ENCODE measurements around the gene PEAR1.

Gene PEAR1, protein sequence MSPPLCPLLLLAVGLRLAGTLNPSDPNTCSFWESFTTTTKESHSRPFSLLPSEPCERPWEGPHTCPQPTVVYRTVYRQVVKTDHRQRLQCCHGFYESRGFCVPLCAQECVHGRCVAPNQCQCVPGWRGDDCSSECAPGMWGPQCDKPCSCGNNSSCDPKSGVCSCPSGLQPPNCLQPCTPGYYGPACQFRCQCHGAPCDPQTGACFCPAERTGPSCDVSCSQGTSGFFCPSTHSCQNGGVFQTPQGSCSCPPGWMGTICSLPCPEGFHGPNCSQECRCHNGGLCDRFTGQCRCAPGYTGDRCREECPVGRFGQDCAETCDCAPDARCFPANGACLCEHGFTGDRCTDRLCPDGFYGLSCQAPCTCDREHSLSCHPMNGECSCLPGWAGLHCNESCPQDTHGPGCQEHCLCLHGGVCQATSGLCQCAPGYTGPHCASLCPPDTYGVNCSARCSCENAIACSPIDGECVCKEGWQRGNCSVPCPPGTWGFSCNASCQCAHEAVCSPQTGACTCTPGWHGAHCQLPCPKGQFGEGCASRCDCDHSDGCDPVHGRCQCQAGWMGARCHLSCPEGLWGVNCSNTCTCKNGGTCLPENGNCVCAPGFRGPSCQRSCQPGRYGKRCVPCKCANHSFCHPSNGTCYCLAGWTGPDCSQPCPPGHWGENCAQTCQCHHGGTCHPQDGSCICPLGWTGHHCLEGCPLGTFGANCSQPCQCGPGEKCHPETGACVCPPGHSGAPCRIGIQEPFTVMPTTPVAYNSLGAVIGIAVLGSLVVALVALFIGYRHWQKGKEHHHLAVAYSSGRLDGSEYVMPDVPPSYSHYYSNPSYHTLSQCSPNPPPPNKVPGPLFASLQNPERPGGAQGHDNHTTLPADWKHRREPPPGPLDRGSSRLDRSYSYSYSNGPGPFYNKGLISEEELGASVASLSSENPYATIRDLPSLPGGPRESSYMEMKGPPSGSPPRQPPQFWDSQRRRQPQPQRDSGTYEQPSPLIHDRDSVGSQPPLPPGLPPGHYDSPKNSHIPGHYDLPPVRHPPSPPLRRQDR

DNA sequence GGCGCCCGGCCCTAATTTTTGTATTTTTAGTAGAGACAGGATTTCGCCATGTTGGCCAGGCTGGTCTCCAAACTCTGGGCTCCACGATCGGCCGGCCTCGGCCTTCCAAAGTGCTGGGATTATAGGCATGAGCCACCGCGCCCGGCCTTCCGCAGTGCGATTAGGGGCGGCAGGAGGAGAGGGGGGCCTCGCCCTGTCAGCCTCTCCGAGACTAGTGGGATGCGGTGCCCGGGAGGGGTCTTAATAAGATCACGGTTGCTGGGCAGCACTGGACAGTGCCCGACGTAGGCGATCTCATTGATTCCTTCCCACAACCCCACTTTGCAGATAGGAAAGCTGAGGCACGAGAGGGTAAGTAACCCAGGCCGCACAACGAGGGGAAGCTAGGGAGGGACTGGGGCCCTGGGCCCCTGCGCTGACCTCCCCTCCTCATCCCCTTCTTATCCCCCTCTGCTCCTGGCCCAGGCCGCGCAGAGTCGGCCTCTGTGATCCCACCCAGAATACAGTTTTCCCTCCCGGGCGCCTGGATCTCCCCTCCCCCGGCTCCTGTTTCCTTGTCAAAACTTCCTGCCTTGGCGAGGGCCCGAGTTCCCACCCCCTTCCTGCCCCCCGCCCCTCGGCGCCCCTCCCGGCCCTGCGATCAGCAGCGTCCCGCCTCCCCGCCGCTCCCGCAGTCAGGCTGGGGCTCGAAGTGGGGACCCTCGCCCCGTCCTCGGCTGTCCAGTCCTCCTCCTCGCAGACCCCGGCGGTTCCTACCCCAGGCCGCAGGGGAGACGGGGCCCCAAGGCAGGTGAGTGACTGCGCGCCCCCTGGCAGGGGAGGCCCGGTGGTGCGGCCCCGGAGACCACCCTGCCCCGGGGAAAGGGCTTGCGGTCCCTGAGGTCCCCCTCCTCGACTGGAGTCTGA lies at the start of gene PEAR1:
PEAR1 (plus strand) TSS at position 671 of the 906 bp plus-strand sequence. CDS start 10,209 bp downstream, outside the sequence.
- DNase-seq (ENCODE audit: low spot score): peak; percentile 45

DNA sequence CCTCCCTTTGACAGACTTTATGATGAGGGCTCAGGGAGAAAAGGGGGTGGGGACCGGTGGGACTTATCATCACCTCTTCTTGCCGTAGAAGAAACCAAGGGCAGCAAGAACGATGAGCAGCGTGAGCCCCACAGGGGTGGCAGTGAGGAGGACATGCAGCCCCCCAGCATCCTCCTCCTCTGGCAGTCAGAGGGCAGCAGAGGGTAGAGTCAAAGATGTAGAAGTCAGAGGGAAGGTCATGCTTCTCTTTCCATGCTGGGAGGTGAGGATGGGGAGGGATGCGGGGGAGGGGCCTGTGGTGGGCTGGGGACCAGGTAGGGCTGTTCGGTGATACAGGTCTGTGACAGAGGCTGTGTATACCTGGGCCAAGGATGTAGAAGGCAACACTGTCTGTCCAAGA lies 49.4 kb upstream of the PEAR1 start:
- DNase-seq (ENCODE audit: low spot score): no peak

DNA sequence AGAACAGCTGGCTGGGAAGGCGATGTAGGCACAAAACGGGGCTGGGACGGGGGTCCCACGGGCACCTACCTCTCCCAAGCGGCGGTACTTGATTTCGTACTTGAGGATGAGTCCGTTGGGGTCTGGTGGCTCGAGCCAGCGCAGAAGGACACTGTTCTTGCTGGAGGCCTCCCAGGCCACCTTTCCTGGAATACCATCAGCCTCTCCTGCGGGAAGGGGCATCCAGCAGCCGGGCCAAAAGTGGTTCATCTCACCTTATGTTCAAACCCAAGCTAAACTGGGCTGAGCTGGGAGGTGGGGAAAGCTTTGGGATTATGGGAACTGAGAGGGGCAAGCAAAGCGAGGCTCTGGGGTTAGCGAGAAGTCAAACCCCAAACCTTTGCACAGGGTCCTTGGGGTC lies 48.9 kb upstream of the PEAR1 start:
- DNase-seq (ENCODE audit: low spot score): no peak

DNA sequence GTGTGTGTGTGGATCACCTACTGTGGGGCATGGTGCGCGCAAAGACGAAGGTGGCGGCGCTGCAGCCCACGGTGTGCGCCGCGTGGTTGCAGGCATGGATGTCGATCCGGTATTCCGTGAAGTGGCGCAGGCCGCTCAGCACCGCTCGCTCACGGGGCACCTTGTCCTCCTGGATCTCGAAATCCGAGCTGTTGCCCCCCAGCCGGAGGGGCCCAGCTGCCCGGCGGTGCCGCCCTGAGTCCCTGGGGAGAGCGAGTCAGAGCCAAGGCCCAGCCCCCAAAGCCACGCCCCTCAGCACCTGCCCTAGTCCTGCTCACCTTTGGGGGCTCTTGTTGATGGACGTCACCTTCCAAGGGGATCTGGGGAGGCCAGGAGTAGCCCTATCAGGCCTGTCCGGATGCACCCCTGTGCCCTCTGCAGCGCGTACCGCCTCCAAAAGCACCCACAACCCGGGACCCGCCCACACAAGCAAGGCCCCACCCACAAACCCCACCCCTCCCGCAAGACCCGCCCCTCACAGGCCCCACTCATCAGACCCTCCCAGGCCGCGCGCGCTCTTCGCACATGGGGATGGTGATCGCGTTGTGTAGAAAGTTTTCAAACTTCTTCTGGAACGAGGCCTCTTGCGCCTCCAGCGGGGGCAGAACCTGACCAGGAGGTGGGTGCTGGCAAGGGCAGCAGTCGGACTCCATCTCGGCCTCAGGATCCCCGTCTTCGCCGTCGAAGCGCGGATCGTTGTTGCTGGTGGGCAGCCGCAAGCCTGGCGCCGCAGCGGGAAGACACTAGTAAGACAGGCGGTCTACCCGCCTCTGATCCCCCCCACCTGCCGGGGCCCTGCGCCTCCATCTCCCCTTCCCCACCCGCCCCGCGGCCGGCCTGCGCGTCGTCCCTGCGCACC lies 48.2 kb upstream of the PEAR1 start:
- DNase-seq (ENCODE audit: low spot score): no peak

DNA sequence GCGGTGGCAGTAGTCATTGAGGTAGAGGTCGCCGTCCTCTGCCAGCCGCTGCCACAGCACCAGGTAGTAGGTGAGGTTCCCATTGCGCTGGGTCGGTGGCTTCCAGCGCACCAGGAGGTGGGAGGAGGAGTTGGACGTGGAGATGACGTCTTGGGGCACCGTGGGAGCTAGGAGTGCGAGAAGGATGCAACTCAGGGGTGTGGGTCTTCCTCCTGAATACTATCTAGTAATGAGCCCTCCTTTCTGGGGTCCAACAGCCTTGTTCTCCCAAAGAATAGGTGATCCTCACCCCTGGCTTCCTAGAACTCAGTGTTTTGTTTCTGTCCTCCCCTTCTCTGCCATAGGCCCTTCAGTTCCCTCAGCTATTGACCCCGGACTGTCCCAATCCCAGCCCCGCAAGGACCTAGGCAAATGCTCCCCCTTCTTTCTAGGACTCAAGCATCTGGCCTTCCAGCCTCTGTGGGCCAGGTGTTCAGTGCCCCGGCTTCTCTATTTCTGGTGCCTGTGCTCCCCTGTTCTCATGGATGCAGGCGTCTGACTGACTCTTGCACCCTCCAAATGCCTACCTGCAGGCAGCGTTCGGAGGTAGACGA lies 47.5 kb upstream of the PEAR1 start:
- DNase-seq (ENCODE audit: low spot score): no peak

DNA sequence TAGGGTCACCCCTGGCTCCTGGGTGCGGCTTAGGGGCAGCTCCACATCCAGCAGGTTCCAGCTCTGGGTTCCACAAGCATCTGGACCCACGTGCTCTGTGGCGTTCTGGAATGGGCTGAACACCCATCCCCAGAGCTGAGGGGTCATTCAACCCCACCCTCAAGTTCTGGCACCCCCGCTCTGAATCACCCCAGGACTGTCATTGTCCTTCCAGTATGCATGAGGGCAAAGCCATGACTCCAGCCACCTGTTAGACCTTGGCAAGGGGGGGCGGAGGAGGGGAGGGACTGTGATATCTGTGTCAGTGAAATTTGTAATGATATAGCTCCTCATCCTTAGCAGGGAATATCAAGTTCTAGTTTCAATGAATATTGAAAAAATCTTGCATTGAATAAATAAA lies 46.9 kb upstream of the PEAR1 start:
- no peak for DNase-seq (ENCODE audit: low spot score)

DNA sequence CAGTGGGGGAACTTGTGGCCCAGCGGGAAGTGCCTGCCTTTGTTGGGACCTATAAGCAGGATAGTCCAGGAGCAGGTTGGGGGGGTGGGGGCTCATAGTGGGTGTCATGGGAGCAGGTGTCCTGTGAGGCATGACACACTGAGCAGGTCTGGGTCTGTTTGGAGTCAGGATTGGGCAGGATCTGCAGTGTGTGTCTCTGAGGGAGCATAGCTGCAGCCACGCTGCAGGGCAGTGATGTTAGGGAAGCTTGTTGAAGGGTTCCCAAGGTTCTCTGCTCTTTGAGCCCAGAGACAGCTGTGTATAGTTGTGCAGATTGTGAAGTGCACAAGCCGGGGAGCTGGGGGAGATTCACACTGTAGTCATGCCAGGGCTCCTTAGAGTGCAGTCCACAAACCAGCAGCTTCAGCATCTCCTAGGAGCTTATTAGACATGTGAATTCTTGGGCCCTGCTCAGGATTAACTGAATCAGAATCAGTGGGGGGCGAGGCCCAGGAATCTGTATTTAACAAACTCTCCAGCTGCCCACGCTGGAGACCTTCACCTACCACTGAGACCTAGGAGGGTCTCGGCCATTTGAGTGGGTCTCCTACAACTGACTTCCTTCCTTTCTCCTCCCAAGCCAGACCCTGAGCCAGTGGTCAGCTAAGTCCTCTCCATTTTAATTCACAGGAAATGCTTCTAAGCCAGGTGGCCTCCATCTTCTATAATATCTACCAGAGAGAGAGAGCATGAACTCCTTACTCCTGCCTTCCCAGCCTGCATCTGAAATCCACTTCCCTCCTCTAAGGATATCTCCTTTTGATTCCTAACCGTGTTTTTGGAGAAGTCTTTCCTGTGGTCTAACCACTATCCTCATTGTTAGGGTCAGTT lies 45.7 kb upstream of the PEAR1 start:
- DNase-seq (ENCODE audit: low spot score): no peak

DNA sequence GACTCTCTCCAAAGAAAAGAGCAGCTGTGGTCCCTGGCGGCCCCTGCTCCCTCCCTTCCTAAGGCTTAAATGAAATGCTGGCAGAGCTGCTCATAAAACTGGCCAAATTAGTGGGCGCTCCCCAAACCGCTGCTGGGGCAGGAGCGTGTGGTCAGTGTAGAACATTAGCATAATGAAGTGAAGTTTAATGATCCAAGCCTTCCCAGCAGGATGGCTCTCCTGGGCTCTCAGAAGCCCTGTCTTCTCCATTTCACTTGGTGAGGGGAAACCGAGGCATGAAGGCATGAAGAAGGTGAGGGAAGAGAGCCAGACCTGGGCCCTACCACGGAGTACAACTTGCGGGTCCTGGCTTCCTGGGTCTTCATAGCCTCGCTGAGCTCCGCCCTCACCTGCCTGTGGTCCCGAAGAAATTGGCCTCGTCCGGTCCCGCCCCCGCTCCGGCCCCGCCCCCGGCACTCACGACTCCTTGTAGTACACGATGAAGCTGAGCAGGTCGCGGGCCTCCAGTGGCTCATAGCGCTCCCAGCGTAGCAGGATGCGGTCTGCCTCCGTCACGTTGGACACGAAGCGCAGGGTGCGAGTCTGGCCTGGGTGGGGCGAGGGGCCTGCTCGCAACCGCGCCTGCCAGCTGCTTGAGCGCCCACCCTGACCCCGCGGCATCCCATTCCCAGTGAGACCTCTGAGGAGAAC lies 44.9 kb upstream of the PEAR1 start:
- DNase-seq (ENCODE audit: low spot score): no peak

DNA sequence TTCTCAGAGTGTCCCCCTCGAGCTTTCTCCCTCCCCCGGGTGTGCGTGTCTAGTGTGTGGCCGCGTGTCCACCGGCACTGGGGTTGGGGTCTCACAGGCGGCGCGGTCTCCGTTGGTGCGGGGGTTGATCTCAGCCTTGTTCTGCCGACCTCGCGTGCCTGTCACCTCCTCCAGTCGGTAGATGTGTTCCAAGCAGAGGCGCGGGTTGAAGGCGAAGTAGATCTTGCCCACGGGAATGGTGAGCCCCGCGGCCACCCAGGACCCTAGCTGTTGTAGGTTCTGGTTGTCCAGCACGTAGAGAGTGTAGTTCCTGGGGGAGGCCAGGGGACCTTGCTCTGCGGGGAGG lies 44.4 kb upstream of the PEAR1 start:
- DNase-seq (ENCODE audit: low spot score): no peak

DNA sequence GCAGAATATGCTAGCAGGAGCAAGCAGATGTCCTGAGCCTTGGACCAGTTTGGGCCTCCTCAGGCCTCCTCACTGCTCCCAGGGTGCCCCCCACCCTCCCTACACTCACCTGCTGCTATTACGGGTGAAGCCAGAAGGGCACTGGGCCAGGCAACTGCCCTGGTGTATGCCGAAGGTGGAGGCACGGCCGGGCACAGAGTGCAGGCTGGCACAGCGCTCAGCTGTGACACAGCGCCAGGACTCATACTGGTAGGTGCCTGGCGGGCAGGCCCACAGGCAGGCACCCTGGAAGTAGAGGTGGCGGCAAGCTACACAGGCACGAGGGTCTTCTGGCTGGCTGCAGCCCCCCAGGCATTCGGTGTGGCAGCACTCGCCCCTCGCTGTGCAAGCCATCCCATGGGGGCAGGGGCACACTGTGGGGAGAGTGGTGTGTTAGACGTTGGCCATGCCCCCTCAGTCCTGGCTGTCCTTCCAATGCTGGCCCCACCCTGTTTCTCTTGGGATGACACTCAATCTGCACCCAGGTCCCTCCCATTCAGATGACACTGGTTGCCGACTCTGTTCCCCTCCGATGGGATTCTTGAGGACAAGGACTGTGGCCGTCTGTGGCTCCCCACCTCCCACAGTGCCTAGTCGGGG lies 41.6 kb upstream of the PEAR1 start:
- no peak for DNase-seq (ENCODE audit: low spot score)

DNA sequence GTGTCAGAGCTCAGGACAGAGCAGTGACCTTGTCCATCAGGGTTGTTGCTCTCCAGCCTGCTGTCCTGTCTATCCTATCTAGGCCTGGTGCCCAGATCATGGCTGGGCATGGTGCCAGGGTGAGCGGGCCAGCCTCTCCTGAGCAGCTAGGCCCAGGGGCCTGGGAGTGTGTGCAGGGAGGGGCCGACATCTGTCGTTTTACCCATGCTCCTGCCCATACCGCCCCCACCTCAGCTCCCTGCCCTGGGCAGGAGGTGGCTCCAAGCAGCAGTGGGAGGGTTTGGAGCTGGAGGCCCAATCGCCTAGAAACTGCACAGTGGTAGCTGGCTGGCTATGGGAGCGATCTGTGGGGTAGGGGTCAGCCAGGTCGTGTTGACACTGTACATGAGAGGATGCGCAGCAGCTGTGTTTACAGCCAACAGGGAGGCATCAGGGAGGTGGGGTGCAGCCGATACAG lies 41.1 kb upstream of the PEAR1 start:
- DNase-seq (ENCODE audit: low spot score): no peak

DNA sequence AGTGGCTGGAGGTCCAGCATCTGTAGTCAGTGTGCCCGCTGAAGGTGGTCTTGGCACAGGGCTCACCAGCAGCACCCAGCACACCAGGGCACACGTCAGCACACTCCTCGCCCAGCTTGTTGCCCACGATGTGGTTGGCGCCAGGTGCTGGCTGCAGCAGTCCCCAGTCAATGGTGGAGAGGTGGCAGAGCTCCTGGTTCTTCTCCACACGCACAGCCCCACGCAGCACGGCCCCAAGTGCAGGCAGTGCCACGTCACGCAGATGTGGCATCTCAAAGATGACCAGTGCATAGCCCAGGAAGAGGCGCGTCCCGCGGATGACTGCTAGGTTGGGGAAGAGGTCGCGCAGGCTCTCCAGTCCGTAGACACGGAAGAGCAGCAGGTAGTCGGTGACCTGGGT lies 39.8 kb upstream of the PEAR1 start:
- no peak for DNase-seq (ENCODE audit: low spot score)

DNA sequence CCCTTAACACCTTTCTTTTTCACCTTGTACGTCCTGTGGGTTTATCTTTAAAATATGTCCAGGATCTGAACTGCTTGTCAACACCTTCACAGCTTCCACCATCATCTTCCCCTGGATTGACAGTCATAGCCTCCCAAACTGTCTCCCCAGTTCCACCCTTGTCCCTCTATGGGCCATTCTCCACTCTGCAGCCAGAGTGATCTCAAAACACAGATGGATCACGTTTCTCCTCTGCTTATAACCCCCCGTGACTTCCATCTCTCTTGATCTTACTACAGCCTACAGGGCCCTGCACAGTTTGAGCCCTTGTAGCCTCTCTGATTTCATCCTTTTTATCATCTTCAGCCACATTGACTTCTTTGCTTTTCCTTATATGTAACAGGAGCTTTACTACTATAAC lies 38.9 kb upstream of the PEAR1 start:
- no peak for DNase-seq (ENCODE audit: low spot score)

DNA sequence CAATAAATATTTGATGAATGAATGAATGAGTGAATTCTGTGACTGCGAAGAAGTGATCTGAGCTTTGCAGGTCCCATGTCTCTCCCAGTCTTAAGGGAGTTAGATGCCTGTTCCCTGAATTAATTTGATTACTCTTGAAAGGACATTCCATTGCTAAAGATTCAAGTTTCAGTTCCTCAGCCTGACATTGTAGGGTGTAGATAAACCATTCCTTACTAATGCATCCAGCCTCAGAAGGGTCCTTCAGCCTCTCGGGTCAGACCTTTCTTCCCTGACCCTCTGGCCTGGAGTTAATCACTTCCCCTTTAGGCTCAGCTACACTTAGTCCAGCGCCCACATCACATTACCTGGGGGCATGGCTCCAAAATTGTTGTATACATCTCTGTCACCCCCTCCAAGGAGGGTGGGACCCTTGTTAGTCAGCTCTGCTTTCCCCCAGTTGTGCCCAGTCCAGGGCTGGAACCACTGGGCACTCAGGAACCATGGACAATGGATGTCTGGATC lies 37.2 kb upstream of the PEAR1 start:
- no peak for DNase-seq (ENCODE audit: low spot score)

DNA sequence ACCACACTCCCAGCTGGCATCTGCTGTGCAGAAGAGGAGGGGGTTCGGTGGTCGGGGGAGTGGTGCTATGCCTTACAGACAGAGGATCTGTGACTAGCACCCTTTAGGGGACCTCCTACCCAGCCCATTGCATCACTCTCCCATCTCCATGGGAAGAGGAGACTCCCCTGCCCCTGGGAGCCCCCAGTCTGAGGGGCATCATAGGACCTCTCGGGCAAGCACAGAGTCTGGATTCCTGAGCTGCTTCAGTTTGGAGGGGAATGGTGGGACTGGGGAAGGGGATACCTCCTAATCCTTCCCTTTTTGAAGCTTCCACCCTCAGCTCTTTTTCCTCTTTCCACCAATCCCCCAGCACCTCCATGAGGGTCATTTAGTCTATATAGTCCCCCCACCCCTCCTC lies 36.0 kb upstream of the PEAR1 start:
- no peak for DNase-seq (ENCODE audit: low spot score)

DNA sequence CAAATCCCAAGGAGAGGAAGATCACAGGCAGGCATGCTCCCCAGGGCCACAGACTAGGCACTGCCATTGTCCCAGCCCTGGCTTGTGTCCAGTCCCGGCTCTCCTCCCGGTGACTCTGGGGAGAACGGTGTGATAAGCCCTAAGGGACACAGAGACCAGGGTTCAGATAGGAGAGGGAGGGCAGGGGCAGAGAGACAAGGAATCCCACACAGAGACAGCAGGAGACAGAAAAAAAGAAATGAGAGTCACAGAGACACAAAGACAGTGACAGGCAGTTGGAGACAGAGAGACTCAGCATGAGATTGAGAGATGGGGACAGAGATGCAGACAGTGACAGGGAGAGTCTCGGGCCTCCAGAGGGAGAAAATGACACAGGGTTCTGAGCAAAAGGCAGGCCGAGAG lies 35.0 kb upstream of the PEAR1 start:
- DNase-seq (ENCODE audit: low spot score): no peak

DNA sequence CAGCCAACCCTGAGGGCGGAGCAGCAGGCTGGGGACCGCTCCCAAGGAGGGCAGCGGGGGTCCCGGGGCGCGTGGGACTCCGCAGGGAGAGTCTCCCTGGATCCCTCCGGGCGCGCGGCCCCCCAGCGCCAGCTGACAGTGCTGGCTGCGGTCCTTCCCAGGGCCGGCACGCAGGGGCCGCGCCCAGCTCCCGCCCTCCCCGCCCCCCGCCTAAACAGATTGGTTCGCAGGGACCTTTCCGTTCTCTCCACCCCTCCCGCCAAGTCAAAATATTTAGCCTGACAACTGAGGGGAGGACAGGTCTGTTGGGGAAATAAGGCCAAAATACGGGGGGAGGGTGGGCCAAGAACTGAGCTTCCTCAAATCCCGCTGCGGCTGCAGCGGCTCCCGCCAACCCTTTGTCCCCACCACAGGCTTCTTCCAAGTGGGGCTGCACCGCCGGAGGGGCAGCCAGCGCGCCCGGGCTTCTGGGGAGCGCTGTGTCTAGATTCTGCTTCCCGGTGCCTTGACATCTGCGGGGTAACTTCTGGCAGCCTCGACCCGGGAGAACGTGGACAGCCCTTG lies 34.5 kb upstream of the PEAR1 start, which contains the start of gene INSRR:
INSRR (minus strand) TSS at position 159 of the 564 bp plus-strand sequence. CDS start 496 bp downstream, outside the sequence.
- no peak for DNase-seq (ENCODE audit: low spot score)

All from hematopoietic multipotent progenitor cell treated with erythropoietin and hydrocortisone succinate and interleukin-3 and kit ligand, for 17 days (in vitro differentiated cells).